ENCODE measurements around the gene BTLA.

The BTLA gene

GRCh38 chr3:112492124-112492523 is 7.1 kb downstream of the BTLA start:
- DNase-seq = no peak
- TF ChIP-seq CTCF (IDR thresholded peaks at IDR 0.05; ENCODE audit: low read depth, low read length) = no peak
- no peaks in the 10 kb centered on the region for H3K4me1 ChIP-seq
- H3K36me3 ChIP-seq = no peaks in the 10 kb centered on the region
- no peaks in the 10 kb centered on the region for H3K9me3 ChIP-seq
- H3K4me3 ChIP-seq (ENCODE audit: low read depth, low read length) = no peak overlapping the region
- no peaks in the 10 kb centered on the region for H3K27me3 ChIP-seq

GRCh38 chr3:112491373-112491772 is 7.9 kb downstream of the BTLA start:
- Histone ChIP-seq H3K36me3 (no peaks in the 10 kb centered on the region), H3K4me1 (no peaks in the 10 kb centered on the region), H3K9me3 (no peaks in the 10 kb centered on the region), H3K4me3 (ENCODE audit: low read depth, low read length) (no peak overlapping the region), H3K27me3 (no peaks in the 10 kb centered on the region)
- TF ChIP-seq CTCF (IDR thresholded peaks at IDR 0.05; ENCODE audit: low read depth, low read length) = no peak
- no peak for DNase-seq

GRCh38 chr3:112489674-112490479 is 9.4 kb downstream of the BTLA start:
- no peaks in the 10 kb centered on the region for H3K4me1 ChIP-seq
- no peaks in the 10 kb centered on the region for H3K9me3 ChIP-seq
- no peaks in the 10 kb centered on the region for H3K27me3 ChIP-seq
- DNase-seq = no peak
- no peaks in the 10 kb centered on the region for H3K36me3 ChIP-seq
- H3K4me3 ChIP-seq (ENCODE audit: low read depth, low read length) = no peak overlapping the region
- no peak for TF ChIP-seq CTCF (IDR thresholded peaks at IDR 0.05; ENCODE audit: low read depth, low read length)

GRCh38 chr3:112486811-112487505 is 12.3 kb downstream of the BTLA start:
- TF ChIP-seq CTCF (IDR thresholded peaks at IDR 0.05; ENCODE audit: low read depth, low read length) = no peak
- Histone ChIP-seq H3K9me3 (no peaks in the 10 kb centered on the region), H3K27me3 (no peaks in the 10 kb centered on the region), H3K36me3 (no peaks in the 10 kb centered on the region), H3K4me3 (ENCODE audit: low read depth, low read length) (no peak overlapping the region), H3K4me1 (no peaks in the 10 kb centered on the region)
- no peak for DNase-seq

GRCh38 chr3:112484352-112484751 is 14.9 kb downstream of the BTLA start:
- no peaks in the 10 kb centered on the region for H3K36me3 ChIP-seq
- H3K27me3 ChIP-seq = no peaks in the 10 kb centered on the region
- no peaks in the 10 kb centered on the region for H3K9me3 ChIP-seq
- no peak for TF ChIP-seq CTCF (IDR thresholded peaks at IDR 0.05; ENCODE audit: low read depth, low read length)
- no peak overlapping the region for H3K4me3 ChIP-seq (ENCODE audit: low read depth, low read length)
- H3K4me1 ChIP-seq = no peaks in the 10 kb centered on the region
- DNase-seq = no peak

GRCh38 chr3:112482675-112483074 is 16.6 kb downstream of the BTLA start:
- DNase-seq = no peak
- no peak for TF ChIP-seq CTCF (IDR thresholded peaks at IDR 0.05; ENCODE audit: low read depth, low read length)
- Histone ChIP-seq H3K9me3 (no peaks in the 10 kb centered on the region), H3K4me3 (ENCODE audit: low read depth, low read length) (no peak overlapping the region), H3K36me3 (no peaks in the 10 kb centered on the region), H3K4me1 (no peaks in the 10 kb centered on the region), H3K27me3 (no peaks in the 10 kb centered on the region)
